ENCODE data around the gene DPPA5.
"Not testable (repeated sequence)": the region's sequence is repeated elsewhere in the genome, so short reads cannot be mapped to it uniquely, and the experiment has no call there.

DPPA5 gene

DNA sequence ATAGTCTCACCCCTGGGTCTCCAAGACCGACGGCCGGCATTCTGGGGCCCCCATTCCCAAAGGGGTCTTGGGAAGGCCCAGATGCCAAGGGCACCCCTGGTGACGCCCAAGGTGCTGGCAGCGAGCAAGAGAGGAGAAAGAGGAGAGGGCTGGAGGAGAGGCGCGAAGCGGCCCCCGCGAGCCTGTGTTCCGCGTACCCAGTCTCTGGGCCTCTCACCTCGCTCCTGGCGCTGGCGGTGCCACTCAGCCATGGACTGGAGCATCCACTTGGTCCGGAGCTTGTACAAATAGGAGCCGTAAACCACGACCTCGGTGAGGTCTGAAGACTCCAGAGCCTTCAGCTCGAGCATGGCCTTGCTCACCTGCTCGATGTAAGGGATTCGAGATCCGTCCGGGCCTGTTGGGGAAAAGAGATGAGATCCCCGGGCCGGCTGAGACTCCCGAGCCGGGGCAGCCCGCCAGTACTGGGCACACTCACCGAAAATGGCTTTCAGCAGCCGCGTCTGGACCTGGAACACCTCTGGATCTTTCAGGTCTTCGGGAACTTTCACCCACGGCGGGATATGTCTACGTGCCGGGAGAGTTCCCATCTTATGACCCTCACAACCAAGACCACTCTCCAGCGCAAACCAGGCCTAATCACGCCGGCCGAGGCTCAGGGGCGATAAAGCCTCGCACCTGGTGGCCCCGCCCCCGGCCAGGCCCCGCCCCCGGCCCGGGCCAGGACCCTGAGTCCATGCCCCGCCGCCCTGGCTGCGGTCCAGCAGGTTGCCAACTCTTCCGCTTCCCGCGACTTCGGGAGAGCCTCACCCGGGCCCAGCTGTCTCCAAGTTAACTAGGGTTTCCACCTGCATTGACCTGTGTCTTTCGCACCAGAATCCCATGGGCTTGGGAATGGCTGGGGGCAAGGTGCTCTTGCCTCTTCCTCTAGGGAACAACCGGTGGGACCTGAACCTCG lies at the start of gene DPPA5:
TSS of gene DPPA5 (minus strand) at position 641 of the 958 bp plus-strand sequence. CDS start at position 590, 51 bp downstream.
- DNase-seq: no peak

GRCh38 chr6:73400656-73401055 lies 46.6 kb upstream of the DPPA5 start:
- no peak for DNase-seq

- no peak for DNase-seq
Measured at GRCh38 chr6:73395875-73396274, 41.8 kb upstream of the DPPA5 start.

GRCh38 chr6:73394577-73395354 lies 40.7 kb upstream of the DPPA5 start, which contains the start of gene DDX43:
Gene DDX43 (plus strand): TSS chr6:73394828. CDS start chr6:73394906, 78 bp downstream.
- peak; percentile 42 for DNase-seq

DNA sequence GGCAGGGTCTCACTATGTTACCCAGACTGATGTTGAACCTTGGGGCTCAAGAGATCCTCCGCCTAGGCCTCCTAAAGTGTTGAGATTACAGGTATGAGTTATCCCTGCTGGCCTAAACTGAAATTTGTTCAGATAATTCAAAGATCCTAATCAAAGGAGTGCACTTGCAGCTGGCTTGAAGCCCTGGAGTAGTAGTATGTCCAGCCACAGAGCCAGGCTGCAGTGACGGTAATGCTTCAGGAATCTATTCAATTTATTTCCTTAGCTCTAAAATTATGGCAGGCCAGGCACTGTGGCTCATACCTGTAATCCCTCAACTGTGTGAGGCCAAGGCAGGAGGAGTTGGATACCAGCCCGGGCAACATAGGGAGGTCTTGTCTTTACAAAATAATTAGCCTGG lies 39.2 kb upstream of the DPPA5 start:
- DNase-seq: no peak

GRCh38 chr6:73392188-73392587 lies 38.1 kb upstream of the DPPA5 start:
- DNase-seq: not testable (repeated sequence)

DNA sequence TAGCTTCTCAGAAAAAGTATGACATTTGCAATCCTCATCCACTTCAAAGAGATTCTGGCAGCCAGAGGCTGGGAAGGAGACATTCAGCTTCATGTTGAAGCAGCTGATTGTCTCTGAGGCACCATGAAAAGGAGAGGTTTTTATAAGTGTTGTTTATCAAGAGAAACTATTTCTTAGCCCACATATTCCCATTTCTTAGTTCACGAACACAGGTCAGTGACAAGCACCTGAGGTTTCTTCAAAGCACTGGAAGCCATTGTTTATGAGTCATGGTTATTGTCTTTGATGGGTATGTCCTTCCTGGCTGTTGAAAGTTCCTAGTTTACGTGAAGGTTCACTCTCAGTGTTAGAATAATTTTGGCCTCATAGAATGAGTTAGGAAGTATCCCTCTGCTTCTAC lies 37.6 kb upstream of the DPPA5 start:
- no peak for DNase-seq

DNA sequence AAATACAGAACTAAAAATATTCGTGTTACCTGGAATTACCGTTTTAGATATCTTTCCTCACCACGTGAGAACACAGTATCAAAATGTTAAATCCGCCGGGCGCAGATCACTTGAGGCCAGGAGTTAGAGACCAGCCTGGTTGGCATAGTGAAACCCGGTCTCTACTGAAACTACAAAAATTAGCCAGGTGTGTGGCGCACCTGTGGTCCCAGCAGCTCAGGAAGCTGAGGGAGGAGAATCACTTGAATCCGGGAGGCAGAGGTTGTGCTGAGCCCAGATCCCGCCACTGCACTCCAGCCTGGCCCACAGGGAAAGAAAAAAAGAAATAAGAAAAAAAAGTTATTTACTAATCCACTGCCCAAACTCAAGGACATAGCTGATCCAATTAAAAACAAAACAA lies 35.8 kb upstream of the DPPA5 start:
- DNase-seq: no peak

- peak; percentile 78 for DNase-seq
Measured at GRCh38 chr6:73388800-73389512, 34.9 kb upstream of the DPPA5 start.

- DNase-seq: no peak
Measured at GRCh38 chr6:73388433-73388799, 34.3 kb upstream of the DPPA5 start.

- DNase-seq: no peak
Measured at GRCh38 chr6:73382462-73383113, 28.5 kb upstream of the DPPA5 start.

DNA sequence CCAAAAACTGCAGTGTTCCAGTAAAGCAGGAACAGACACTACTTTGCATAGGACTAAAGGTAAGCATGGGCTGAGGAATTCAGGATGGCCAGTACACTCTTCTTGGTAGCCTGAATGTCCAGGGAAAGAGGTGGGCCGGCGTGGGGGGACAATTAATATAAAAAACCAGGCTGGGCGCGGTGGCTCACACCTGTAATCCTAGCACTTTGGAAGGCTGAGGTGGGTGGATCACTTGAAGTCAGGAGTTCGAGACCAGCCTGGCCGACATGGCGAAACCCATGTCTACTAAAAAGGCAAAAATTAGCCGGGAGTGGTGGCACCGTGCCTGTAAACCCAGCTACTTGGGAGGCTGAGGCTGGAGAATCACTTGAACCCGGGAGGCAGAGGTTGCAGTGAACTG lies 27.5 kb upstream of the DPPA5 start:
- DNase-seq: not testable (repeated sequence)

DNA sequence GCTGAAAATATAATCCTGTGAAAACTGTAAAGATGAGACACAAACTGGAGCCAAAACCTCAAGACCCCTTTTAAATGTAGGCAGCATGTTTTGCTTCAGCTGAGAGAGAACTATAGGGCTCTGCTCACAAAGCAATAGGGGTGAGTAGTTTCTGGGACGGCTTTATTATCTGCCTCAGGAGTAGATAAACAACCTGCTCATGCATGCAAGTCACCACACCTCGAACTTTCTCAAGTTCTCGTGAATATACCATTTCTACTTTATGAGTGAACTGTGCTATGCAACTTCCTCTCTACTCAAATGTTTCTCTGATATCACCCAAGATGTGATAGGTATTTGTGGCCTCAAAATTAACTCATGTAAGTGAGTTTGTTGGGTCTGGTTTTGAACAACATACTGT lies 23.1 kb upstream of the DPPA5 start:
- DNase-seq: no peak

DNA sequence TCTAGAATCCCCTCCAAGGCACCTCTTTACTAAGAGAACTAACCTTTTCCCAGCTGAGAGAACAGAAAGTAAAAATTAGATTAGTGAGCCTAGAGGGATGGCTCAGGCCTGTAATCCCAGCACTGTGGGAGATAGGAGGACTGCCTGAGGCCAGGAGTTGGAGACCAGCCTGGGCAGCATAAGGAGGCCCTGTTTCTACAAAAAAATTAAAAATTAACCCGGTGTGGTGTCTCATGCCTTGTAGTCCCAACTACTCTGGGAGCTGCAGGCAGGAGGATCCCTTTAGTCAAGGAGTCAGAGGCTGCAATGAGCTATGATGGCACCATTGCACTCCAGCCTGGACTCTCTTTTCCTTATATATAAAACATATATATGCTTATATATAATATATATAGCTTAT lies 21.1 kb upstream of the DPPA5 start:
- DNase-seq: no peak

GRCh38 chr6:73372516-73372915 lies 18.4 kb upstream of the DPPA5 start:
- DNase-seq: no peak

DNA sequence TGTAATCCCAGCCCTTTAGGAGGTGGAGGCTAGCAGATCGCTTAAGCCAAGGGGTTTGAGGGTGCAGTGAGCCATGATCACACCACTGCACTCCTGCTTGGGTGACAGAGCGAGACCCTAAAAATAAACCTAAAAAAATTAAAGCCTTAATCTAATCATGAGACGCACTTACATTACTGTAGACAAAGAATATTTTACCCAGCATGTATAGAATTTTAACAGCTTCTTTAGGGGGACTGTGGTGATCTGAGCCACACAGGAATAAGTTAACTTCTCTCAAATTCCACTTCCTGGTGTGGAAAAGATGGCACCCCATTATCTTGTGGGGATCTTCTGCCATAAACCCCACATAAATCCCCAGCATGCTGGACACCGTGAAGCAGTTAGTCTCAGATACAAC lies 17.9 kb upstream of the DPPA5 start:
- DNase-seq: no peak

DNA sequence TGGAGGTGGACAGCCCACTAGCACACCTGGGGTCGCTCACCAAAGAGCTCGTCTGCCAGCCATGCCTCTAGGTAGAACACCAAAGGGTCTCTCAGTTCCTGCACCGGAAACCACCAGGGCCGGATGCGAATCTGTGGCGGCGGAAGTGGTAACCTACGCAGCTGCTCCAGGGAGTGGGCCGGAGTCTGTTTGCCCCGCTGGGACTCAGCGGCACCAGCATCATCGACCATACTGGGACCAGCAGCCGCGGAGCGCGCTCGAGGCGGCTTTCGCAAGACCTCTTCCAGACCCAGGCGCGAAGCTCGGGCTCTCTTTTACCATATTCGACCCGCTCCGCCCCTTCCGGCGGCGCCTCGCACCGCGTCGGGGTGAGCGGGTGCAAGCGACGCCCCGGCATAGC lies 15.5 kb upstream of the DPPA5 start, which contains the start of gene OOEP:
TSS of gene OOEP (minus strand) at position 335 of the 400 bp plus-strand sequence. CDS start at position 230, 105 bp downstream.
- DNase-seq: no peak

DNA sequence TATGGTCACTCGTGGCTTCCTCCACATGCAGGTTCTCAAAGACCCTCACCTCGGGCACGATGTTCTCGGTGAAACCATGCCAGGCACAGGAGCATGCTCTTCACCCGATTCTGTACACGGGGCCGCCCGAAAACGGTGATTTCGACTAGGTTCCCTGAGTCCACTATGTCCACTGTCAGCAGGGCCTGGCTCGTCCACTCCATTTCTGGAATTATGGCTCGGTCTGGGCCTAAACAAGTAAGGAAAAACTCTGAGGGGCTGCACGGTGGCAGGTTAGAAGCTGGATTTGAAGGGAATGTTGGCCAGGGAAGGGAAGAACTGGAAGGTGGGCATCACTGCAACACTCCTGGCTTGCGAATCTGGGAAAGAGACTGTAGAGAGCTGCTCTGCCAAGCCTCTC lies 15.1 kb upstream of the DPPA5 start:
- no peak for DNase-seq

DNA sequence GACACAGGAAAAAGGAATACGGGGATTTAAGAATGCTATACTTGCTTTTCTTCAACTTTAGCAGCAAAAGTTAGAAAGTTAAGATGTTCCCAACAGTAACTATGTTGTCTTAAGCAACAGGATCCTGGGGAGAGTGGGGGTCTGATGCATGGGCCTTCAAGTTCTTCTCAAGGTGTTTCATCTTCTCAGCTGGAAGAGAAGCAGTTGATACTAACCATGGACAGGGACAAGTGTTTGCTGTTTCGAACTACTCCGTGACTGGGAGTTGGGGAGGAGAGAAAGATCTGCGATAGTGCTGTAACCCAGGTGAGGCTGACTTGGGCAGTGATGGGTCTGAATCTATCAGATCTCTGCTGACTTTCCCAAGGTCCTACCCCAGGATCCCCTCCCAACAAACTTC lies 14.6 kb upstream of the DPPA5 start:
- no peak for DNase-seq

GRCh38 chr6:73367761-73368355 lies 13.8 kb upstream of the DPPA5 start:
- no peak for DNase-seq

GRCh38 chr6:73364549-73364948 lies 10.5 kb upstream of the DPPA5 start:
- DNase-seq: no peak

DNA sequence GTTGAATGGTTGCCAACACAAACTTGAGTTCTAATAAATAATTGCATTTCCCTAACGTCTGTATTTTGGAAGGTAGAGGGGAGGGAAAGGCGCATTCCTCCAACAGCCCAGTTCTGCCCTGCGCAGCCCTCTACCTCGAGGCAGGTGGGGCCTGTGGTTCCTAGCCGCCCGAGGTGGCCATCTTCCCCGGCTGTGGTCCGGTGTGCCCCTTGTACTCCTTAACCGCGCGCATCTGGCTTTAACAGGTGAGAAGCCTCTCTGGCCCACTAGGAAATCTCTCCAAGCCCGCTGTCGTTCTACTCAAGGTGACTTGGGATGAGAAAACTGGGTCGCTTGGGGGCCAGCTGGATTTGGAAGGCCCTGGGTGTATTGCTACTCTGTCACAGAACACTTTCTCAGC lies 10.0 kb upstream of the DPPA5 start:
- DNase-seq: no peak
